ENCODE data around the gene RUVBL2.

GRCh38 chr19:49014870-49015255, 21.2 kb downstream of the RUVBL2 start:
- no peak for TF ChIP-seq POLR2AphosphoS5 (IDR thresholded peaks at IDR 0.05; ENCODE audit: low read depth, low read length)
- no peak for TF ChIP-seq SIN3A (IDR thresholded peaks at IDR 0.05; ENCODE audit: borderline replicate concordance, insufficient read depth, low read length)

Measured in PFSK-1 (cell line).